Neuronal stem cell (in vitro differentiated cells): ENCODE data around the gene ASXL2.

Experiments
- DNase-seq: peaks from one replicate; pipeline ENCODE4 v3.0.0-alpha.2; 2013; ENCODE audit warnings: low spot score
- H2AFZ ChIP-seq: one replicate; pipeline ENCODE4 v1.6.1; 2013; ENCODE audit warnings: mild to moderate bottlenecking, low read length, inconsistent platforms
- H2AK5ac ChIP-seq: 2 replicates; pipeline ENCODE4 v1.6.1; 2013; ENCODE audit warnings: low read depth, mild to moderate bottlenecking, inconsistent platforms, low read length, moderate library complexity, mixed read lengths
- H2BK120ac ChIP-seq: 2 replicates; pipeline ENCODE4 v1.6.1; 2013; ENCODE audit warnings: low read depth, mild to moderate bottlenecking, inconsistent platforms, low read length, moderate library complexity, mixed read lengths
- H2BK12ac ChIP-seq: one replicate; pipeline ENCODE4 v1.6.1; 2013; ENCODE audit warnings: low read length, inconsistent platforms
- H2BK15ac ChIP-seq: 2 replicates; pipeline ENCODE4 v1.6.1; 2013; ENCODE audit warnings: mild to moderate bottlenecking, low read length, inconsistent platforms, mixed read lengths
- H2BK5ac ChIP-seq: one replicate; pipeline ENCODE4 v1.6.1; 2013; ENCODE audit warnings: inconsistent platforms, mild to moderate bottlenecking, low read length, moderate library complexity
- H3K14ac ChIP-seq: one replicate; pipeline ENCODE4 v1.6.1; 2013; ENCODE audit warnings: low read length, inconsistent platforms
- H3K18ac ChIP-seq: 2 replicates; pipeline ENCODE4 v1.6.1; 2013; ENCODE audit warnings: low read length, inconsistent platforms
- H3K23ac ChIP-seq: 2 replicates; pipeline ENCODE4 v1.6.1; 2013; ENCODE audit warnings: low read depth, mild to moderate bottlenecking, mixed read lengths, low read length, inconsistent platforms; ENCODE audit not compliant: poor library complexity
- H3K27ac ChIP-seq: replicated peaks from 3 replicates; pipeline ENCODE4 v1.5.1; 2013; ENCODE audit warnings: low read length, inconsistent platforms
- H3K27me3 ChIP-seq, 3 experiments: 2 replicates each; pipeline ENCODE4 v1.6.1; 2013; ENCODE audit warnings: low read length in 3 of 3, mild to moderate bottlenecking in 2 of 3, inconsistent platforms in 1 of 3, low read depth in 1 of 3, mixed read lengths in 1 of 3, moderate library complexity in 1 of 3; ENCODE audit not compliant: control insufficient read depth in 3 of 3, insufficient read depth in 3 of 3
- H3K36me3 ChIP-seq, 2 donors: replicated peaks in 1 of 2; 2 replicates each; pipeline ENCODE4 v1.6.1; 2013; ENCODE audit warnings: low read length in 2 of 2; ENCODE audit not compliant: control insufficient read depth in 2 of 2, insufficient read depth in 2 of 2
- H3K4ac ChIP-seq: 2 replicates; pipeline ENCODE4 v1.6.1; 2013; ENCODE audit warnings: inconsistent platforms, mild to moderate bottlenecking, low read length, moderate library complexity
- H3K4me1 ChIP-seq, 2 donors: 1 replicate in 1 of 2; 2 replicates in 1 of 2; pipeline ENCODE4 v1.6.1; 2013; ENCODE audit warnings: low read length in 2 of 2, low read depth in 1 of 2; ENCODE audit not compliant: control insufficient read depth in 2 of 2, insufficient read depth in 1 of 2
- H3K4me2 ChIP-seq: one replicate; pipeline ENCODE4 v1.6.1; 2013; ENCODE audit warnings: mild to moderate bottlenecking, low read length, inconsistent platforms; ENCODE audit not compliant: insufficient read depth, poor library complexity, severe bottlenecking
- H3K4me3 ChIP-seq, 2 donors: 2 replicates each; pipeline ENCODE4 v1.5.1; 2013; ENCODE audit warnings: low read length in 2 of 2, mild to moderate bottlenecking in 2 of 2, inconsistent platforms in 1 of 2, moderate library complexity in 1 of 2
- H3K79me1 ChIP-seq: one replicate; pipeline ENCODE4 v1.6.1; 2013; ENCODE audit warnings: low read depth, mild to moderate bottlenecking, inconsistent platforms, low read length, moderate library complexity
- H3K9ac ChIP-seq: one replicate; pipeline ENCODE4 v1.6.1; 2013; ENCODE audit warnings: mild to moderate bottlenecking, low read depth, low read length, inconsistent platforms; ENCODE audit not compliant: poor library complexity
- H3K9me3 ChIP-seq, 2 donors: replicated peaks in 1 of 2; 2 replicates each; pipeline versions ENCODE3 to v1.6.1; 2013; ENCODE audit warnings: low read length in 2 of 2, mild to moderate bottlenecking in 2 of 2, inconsistent platforms in 1 of 2, low read depth in 1 of 2, mixed read lengths in 1 of 2, moderate library complexity in 1 of 2; ENCODE audit not compliant: control insufficient read depth in 2 of 2, insufficient read depth in 1 of 2
- H4K8ac ChIP-seq: one replicate; pipeline ENCODE4 v1.6.1; 2013; ENCODE audit warnings: low read depth, mild to moderate bottlenecking, inconsistent platforms, low read length, moderate library complexity
- H4K91ac ChIP-seq: one replicate; pipeline ENCODE4 v1.6.1; 2013; ENCODE audit warnings: low read length, low read depth, mild to moderate bottlenecking, inconsistent platforms; ENCODE audit not compliant: poor library complexity
- WGBS, 2 donors: extraction: QIAGEN DNeasy Blood & Tissue Kit; methylation state at CpG; one replicate each; pipeline ENCODE4 v1.1.7; 2013; ENCODE audit warnings: missing lambda C conversion rate in 2 of 2, mixed read lengths in 1 of 2; ENCODE audit not compliant: insufficient read length in 2 of 2, insufficient replicate concordance in 1 of 2; ENCODE audit errors: extremely low coverage in 2 of 2; 5-methylcytosine and 5-hydroxymethylcytosine counted together

ASXL2 gene

GRCh38 chr2:25712455-25712854 lies 165.8 kb downstream of the ASXL2 start:
- Histone ChIP-seq H3K27ac (no peak overlapping the region), H3K9me3 (no peaks in the 10 kb centered on the region), H3K18ac (no peak overlapping the region), H3K79me1 (no peaks in the 10 kb centered on the region), H3K4me2 (no peak overlapping the region), H2BK120ac (no peak overlapping the region), H2BK5ac (no peak overlapping the region), H3K14ac (no peak overlapping the region), H4K91ac (no peak overlapping the region), H2BK12ac (no peak overlapping the region), H3K4me3 (no peak overlapping the region), H2AFZ (no peak overlapping the region), H3K36me3 (no peaks in the 10 kb centered on the region), H3K27me3 (no peaks in the 10 kb centered on the region), H3K9ac (no peak overlapping the region), H4K8ac (no peak overlapping the region), H3K23ac (no peak overlapping the region), H3K4ac (no peak overlapping the region), H2BK15ac (no peak overlapping the region), H2AK5ac (no peak overlapping the region), H3K4me1 (peaks cover 0 to 4% of the 10 kb centered on the region in 2 donors)
- no CpG with 5 or more reads among the region's 5 CpGs for WGBS, 2 donors
- no peak for DNase-seq

- Histone ChIP-seq H3K4me2 (no peak overlapping the region), H3K27me3 (no peaks in the 10 kb centered on the region), H3K9me3 (no peaks in the 10 kb centered on the region), H2BK5ac (no peak overlapping the region), H2BK12ac (no peak overlapping the region), H3K23ac (no peak overlapping the region), H3K9ac (no peak overlapping the region), H3K4me3 (no peak overlapping the region), H2BK120ac (no peak overlapping the region), H3K36me3 (no peaks in the 10 kb centered on the region), H2AK5ac (no peak overlapping the region), H3K4me1 (peaks cover 0 to 4% of the 10 kb centered on the region in 2 donors), H4K91ac (no peak overlapping the region), H2BK15ac (no peak overlapping the region), H3K27ac (no peak overlapping the region), H3K14ac (no peak overlapping the region), H4K8ac (no peak overlapping the region), H3K4ac (no peak overlapping the region), H2AFZ (no peak overlapping the region), H3K79me1 (no peaks in the 10 kb centered on the region), H3K18ac (no peak overlapping the region)
- WGBS, 2 donors, result no CpG with 5 or more reads among the region's 12 CpGs
- no peak for DNase-seq
These were observed 166.5 kb downstream of the ASXL2 start for GRCh38 chr2:25711675-25712354.

GRCh38 chr2:25710750-25711149 lies 167.5 kb downstream of the ASXL2 start:
- no peaks in the 10 kb centered on the region for H3K79me1 ChIP-seq
- H2BK120ac ChIP-seq, result no peak overlapping the region
- no peak overlapping the region for H3K4me2 ChIP-seq
- H3K9ac ChIP-seq, result no peak overlapping the region
- H2BK12ac ChIP-seq, result no peak overlapping the region
- H2AK5ac ChIP-seq, result no peak overlapping the region
- WGBS, 2 donors, result no CpG with 5 or more reads among the region's 3 CpGs
- no peaks in the 10 kb centered on the region for H3K9me3 ChIP-seq
- H3K14ac ChIP-seq, result no peak overlapping the region
- no peak overlapping the region for H3K23ac ChIP-seq
- H3K4me1 ChIP-seq, result peaks cover 0 to 4% of the 10 kb centered on the region in 2 donors
- H3K4ac ChIP-seq, result no peak overlapping the region
- no peak overlapping the region for H3K4me3 ChIP-seq
- no peak overlapping the region for H2BK5ac ChIP-seq
- H2BK15ac ChIP-seq, result no peak overlapping the region
- no peak overlapping the region for H3K27ac ChIP-seq
- DNase-seq, result no peak
- H4K91ac ChIP-seq, result no peak overlapping the region
- H4K8ac ChIP-seq, result no peak overlapping the region
- no peak overlapping the region for H2AFZ ChIP-seq
- H3K36me3 ChIP-seq, result no peaks in the 10 kb centered on the region
- no peak overlapping the region for H3K18ac ChIP-seq
- H3K27me3 ChIP-seq, result no peaks in the 10 kb centered on the region

- H2BK5ac ChIP-seq, result no peak overlapping the region
- H3K4me1 ChIP-seq, result peaks cover 0 to 4% of the 10 kb centered on the region in 2 donors
- no peak overlapping the region for H4K8ac ChIP-seq
- H3K4ac ChIP-seq, result no peak overlapping the region
- H3K23ac ChIP-seq, result no peak overlapping the region
- H3K36me3 ChIP-seq, result no peaks in the 10 kb centered on the region
- no peak for DNase-seq
- H3K4me3 ChIP-seq, result no peak overlapping the region
- H2BK15ac ChIP-seq, result no peak overlapping the region
- H2BK12ac ChIP-seq, result no peak overlapping the region
- H3K4me2 ChIP-seq, result no peak overlapping the region
- no peak overlapping the region for H2BK120ac ChIP-seq
- H3K14ac ChIP-seq, result no peak overlapping the region
- no peak overlapping the region for H2AFZ ChIP-seq
- H3K9ac ChIP-seq, result no peak overlapping the region
- H2AK5ac ChIP-seq, result no peak overlapping the region
- no peaks in the 10 kb centered on the region for H3K27me3 ChIP-seq
- no peak overlapping the region for H3K18ac ChIP-seq
- H3K79me1 ChIP-seq, result no peaks in the 10 kb centered on the region
- no peaks in the 10 kb centered on the region for H3K9me3 ChIP-seq
- no CpG with 5 or more reads among the region's 2 CpGs for WGBS, 2 donors
- no peak overlapping the region for H4K91ac ChIP-seq
- no peak overlapping the region for H3K27ac ChIP-seq
These were observed 168.9 kb downstream of the ASXL2 start for GRCh38 chr2:25709349-25709748.
